PFSK-1 (cell line): ENCODE data around the gene TTYH2.

ENCODE experiments used
- POLR2AphosphoS5 ChIP-seq: IDR thresholded peaks from 2 replicates; pipeline ENCODE4 v1.6.1; 2012; ENCODE audit warnings: low read depth, mild to moderate bottlenecking, control low read depth, low read length, moderate library complexity
- REST ChIP-seq, 2 experiments: IDR thresholded peaks; 2 replicates each; pipeline versions ENCODE4 v1.6.1 to v1.8.0; 2011 to 2012; ENCODE audit warnings: low read depth in 2 of 2, low read length in 2 of 2, control low read depth in 1 of 2, inconsistent platforms in 1 of 2, mild to moderate bottlenecking in 1 of 2, moderate library complexity in 1 of 2; ENCODE audit not compliant: insufficient read depth in 1 of 2
- SIN3A ChIP-seq: IDR thresholded peaks from 2 replicates; pipeline ENCODE4 v1.6.1; 2012; ENCODE audit warnings: mild to moderate bottlenecking, low read length, moderate library complexity, borderline replicate concordance; ENCODE audit not compliant: insufficient read depth

GRCh38 chr17:74217037-74217730 is 3.8 kb downstream of the TTYH2 start:
- TF ChIP-seq POLR2AphosphoS5 (no peak), REST (IDR thresholded peaks at IDR 0.05; ENCODE audit: insufficient read depth in 1 of 2, low read depth in 2 of 2, low read length in 2 of 2) (no peak), SIN3A (no peak)
